ENCODE results near the gene ICAM2.

The ICAM2 gene

GRCh38 chr17:63973930-63974593 is 46.4 kb downstream of the ICAM2 start:
- DNase-seq: peak; percentile 41

GRCh38 chr17:63973247-63973646 is 47.2 kb downstream of the ICAM2 start:
- DNase-seq: no peak

DNA sequence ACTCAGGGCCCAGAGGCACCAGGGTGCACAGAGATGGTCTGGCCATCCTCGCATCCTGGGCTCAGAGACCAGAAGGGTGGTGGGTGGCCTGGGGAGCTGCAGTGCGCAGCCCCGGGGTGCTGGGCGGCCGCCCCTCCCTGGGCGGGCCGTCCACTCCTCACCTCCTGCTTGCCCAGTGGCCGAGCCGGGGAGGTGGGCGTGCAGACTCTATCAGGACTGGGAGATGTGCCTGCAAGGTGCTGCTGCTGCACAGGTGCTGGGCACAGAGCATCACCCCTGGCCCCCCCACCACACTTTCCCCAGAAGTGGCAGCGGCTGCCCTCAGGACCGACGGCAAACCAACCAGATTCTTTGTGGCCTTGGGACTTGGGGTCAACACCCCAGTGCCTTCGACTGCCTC is 47.6 kb downstream of the ICAM2 start, which contains the start of gene SCN4A:
Gene SCN4A, minus strand, starts transcription at position 123 of the 400 bp plus-strand sequence. Its CDS starts 77 bp downstream, at position 46.
- DNase-seq: no peak

GRCh38 chr17:63969278-63969677 is 51.2 kb downstream of the ICAM2 start:
- no peak for DNase-seq

DNA sequence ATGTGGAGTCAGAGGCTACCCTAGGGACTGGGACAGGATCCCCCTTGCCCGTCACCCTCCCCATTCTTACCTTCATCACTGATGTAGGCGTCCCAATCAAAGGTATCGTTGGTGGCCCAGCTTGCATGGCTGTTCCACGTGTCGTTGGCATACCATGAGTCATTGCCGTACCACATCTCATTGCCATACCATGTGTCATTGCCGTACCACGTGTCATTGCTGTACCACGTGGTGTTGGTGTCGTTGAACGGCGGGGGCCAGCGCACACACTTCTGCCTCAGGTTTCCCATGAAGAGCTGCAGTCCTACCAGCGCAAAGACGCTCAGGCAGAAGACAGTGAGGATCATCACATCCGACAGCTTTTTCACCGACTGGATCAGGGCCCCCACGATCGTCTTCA is 52.5 kb downstream of the ICAM2 start:
- DNase-seq: no peak

DNA sequence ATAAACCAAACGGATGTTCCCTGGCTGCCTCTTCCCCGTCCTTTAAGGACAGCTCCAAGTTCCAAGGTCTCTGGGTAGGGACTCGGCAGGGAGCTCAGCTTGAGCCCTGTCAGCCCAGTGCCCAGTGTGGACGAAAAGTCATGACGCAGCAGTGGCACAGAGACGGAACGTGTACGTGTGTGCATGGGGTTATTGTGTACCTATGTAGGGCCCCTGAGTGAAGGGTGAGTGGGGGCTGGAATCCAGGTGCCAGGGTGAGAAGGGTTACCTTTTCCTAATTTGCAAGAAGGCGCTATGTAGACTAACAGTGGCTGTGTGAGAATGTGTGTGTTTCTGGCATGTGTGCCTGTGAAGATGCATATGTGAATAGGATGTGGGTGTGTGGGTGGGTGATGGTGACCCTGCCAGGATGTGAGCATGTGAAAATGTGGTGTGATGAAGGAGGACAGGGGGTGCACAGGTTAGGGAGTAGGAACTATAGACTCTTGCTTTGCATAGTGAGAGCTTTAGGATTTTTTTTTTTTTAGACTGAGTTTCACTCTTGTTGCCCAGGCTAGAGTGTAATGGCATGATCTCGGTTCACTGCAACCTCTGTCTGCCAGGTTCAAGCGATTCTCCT is 53.7 kb downstream of the ICAM2 start:
- no peak for DNase-seq

DNA sequence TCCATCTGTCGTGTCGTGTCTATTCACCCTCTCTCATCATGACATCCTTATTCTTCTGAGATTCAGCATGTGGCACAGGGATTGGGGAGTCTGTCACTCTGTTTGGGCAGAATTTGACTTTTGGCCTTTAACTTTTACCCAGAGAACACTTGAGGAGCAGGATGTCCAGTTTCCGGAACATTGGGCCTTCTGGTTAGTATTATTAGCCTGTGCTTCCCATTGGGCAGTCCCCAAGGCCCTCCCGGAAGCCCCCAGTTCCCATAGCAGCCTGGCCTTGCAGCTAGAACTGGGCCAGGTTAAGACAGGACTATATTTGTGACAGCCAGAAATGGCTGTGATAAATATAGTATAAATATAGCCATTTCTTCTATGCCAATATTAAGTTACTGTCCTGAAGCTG is 57.3 kb downstream of the ICAM2 start:
- no peak for DNase-seq

GRCh38 chr17:63962298-63962744 is 58.1 kb downstream of the ICAM2 start:
- peak; percentile 78 for DNase-seq

- DNase-seq: no peak
Measured at GRCh38 chr17:63961355-63962212, 58.8 kb downstream of the ICAM2 start.

DNA sequence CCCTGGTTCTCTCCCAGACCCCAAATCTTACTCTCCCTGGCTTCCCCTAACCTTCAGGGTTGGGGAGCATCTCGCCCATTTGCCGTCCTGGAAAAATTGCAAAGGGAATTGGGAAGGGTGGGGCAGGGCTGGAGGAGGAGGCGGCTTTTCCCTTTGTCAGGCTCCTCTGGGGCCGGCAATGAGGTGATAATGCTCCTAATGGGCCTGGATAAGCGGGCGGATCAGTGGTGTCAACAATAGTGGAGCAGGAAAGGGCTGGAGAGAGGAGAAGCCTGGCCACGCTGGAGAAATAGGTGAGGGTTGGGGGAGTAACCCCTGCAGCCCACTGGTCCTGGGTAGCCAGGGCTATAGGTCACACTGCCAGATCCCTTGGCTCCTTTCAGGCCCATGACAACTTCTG is 60.0 kb downstream of the ICAM2 start:
- DNase-seq: no peak

DNA sequence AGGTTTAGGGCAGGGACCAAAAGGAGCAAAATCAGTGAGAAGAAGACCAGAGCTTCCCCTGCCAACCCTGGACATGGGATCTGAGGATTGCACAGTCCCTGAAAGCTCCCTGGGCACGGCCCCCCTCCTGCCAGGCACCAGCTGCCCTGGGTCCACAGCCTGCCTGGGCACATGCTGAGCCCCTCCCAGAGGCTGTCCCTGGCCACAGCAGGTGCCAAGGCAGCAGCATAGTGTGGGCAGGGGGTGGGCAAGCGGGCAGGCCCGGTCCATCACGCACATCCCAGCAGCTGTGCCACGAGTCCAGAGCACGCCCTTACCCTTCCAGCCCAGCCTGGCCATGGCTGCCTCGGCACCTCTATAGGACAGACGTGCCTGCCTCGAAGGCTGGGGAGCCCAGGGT is 60.4 kb downstream of the ICAM2 start:
- DNase-seq: peak; percentile 59

- no peak for DNase-seq
Measured at GRCh38 chr17:63956296-63956920, 64.0 kb downstream of the ICAM2 start.

DNA sequence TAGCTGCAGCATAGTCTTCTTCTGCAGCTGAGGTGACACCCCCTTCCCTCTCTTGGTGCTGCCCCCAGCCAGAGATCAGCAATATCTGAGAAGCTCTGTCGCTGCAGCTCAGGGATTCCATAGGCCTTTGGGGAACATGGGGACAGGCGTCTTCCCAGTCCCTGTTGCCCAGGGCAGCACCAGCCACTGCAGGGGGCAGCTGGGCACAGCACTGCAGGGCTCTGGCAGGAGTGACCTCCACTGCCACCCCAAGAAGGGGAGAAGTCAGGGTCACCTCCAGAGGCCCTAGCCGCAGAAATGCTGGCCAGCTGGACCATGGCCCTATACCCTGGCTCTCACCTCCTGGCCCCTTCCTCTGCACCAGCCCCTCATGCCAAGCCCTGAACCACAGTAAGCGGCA is 64.6 kb downstream of the ICAM2 start:
- no peak for DNase-seq

GRCh38 chr17:63955232-63955631 is 65.2 kb downstream of the ICAM2 start:
- no peak for DNase-seq

- peak; percentile 37 for DNase-seq
Measured at GRCh38 chr17:63954402-63955063, 65.9 kb downstream of the ICAM2 start.

Data from COR-L47 (cell line).